GM18507 (cell line): ENCODE data around the gene ZP1.
A peak's percentile ranks its signal among the peaks of the same experiment; 100 is the strongest.
"Not testable (repeated sequence)": the region's sequence is repeated elsewhere in the genome, so short reads cannot be mapped to it uniquely, and the experiment has no call there.

Experiments used
- DNase-seq: peaks from one replicate; pipeline ENCODE4 v3.0.0; 2011; ENCODE audit warnings: low read depth; ENCODE audit not compliant: insufficient read length; ENCODE audit errors: extremely low spot score
- FAIRE-seq: peaks from 2 replicates; lab custom pipeline; 2011; peaks lifted over from hg19 to GRCh38; lab: Jason Lieb, UNC

ZP1 gene

GRCh38 chr11:60900673-60901404 lies 33.5 kb downstream of the ZP1 start:
- DNase-seq (no peak), FAIRE-seq (no peak)

- FAIRE-seq (no peak), DNase-seq (no peak)
Measured at GRCh38 chr11:60902625-60903024, 35.3 kb downstream of the ZP1 start.

GRCh38 chr11:60905047-60905446 lies 37.7 kb downstream of the ZP1 start:
- DNase-seq: no peak
- FAIRE-seq: no peak

DNA sequence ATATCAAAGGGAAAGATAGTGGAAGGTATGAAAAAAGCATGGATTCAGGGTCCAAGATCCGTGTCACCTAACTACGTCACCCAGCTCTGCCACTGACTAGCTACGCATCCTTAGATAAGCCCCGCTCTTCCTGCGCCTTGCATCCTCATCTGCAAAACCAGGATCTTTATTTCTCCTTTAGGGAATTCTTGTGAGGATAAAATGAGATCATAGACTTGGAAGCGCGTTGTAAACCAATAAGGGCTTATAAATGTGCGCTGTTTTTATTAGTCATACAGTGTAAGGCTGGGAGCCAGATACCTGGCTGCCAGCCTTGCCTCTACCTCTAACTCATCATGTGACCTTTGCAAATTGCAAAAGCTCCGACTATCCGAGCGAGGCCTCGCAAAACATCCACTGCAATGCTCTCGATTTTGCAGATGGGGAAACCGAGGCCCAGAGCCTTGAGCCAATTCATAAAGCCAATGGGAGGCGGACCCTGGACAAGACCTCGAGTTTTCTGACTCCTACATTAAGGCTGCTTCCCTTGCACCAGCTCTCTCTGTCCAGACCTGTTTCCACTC lies 38.3 kb downstream of the ZP1 start:
- DNase-seq: no peak
- no peak for FAIRE-seq

DNA sequence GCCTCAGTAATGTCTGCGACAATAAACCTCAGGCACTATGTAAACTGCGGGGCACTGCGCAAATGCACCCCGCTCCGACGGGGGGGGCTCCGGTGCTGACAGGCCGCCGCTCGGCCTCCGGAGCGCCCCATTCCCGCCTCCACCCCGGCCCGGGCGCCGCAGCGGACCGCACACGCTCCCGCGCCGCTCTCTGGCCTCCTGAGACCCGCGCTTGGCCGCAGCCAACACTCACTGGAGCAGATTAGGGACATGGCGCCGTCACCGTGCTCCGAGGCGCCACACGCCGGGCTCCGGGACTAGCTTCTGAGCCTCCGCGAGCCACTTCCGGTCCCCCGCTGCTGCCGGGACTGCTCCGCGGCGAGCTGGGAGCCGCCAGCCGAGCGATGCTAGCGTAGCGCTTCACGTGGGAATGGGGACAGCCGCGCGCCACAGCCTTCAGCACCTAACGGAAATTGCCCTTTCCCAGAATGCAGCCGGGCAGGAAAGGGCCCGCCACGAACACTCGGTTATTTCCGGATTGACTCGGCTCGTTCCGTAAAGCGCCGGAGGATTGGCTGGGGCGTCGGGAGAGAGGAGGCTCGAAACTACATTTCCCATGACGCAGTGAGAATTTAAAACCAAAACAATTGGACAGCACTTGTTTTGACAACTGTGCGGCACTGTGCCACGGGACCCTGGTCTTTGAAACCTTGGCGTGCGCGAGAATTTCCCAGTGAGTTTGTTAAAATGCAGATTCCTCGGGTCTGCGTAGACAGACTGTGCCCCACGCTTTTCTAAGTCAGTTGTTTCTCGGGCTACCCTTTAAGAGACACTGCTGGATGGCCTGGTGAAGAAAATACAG lies 39.0 kb downstream of the ZP1 start, which contains the start of gene PRPF19:
PRPF19 (minus strand) TSS at position 454 of the 841 bp plus-strand sequence; CDS start at position 251, 203 bp downstream.
- FAIRE-seq (peak; percentile 98), DNase-seq (peak; percentile 94)

- DNase-seq (no peak), FAIRE-seq (no peak)
Measured at GRCh38 chr11:60908803-60909202, 41.5 kb downstream of the ZP1 start.

- FAIRE-seq, DNase-seq: not testable (repeated sequence)
Measured at GRCh38 chr11:60909680-60910280, 42.4 kb downstream of the ZP1 start.

DNA sequence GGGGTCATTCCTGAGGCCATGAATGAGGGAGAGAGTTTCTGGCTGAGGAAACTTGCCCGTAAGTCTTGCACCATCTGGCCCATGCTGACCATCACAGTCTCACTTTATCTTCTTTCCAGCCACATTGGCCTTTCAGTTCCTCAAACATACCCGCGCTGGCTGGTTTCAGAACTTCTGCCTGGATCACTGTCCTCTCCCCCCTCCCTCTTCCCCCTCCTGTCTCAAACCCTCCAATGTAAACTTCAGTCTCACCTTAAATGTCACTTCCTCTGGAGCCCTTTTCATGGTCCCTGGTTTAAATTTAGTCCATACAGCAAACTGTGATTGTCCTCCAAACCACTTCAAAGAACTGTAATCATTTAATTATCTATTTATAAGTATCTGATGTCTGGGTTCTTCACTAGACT lies 42.9 kb downstream of the ZP1 start:
- FAIRE-seq (peak; percentile 98), DNase-seq (no peak)

- DNase-seq: no peak
- FAIRE-seq: peak; percentile 77
Measured at GRCh38 chr11:60910711-60911380, 43.5 kb downstream of the ZP1 start.

- no peak for FAIRE-seq
Measured at GRCh38 chr11:60912223-60912850, 45.0 kb downstream of the ZP1 start.

DNA sequence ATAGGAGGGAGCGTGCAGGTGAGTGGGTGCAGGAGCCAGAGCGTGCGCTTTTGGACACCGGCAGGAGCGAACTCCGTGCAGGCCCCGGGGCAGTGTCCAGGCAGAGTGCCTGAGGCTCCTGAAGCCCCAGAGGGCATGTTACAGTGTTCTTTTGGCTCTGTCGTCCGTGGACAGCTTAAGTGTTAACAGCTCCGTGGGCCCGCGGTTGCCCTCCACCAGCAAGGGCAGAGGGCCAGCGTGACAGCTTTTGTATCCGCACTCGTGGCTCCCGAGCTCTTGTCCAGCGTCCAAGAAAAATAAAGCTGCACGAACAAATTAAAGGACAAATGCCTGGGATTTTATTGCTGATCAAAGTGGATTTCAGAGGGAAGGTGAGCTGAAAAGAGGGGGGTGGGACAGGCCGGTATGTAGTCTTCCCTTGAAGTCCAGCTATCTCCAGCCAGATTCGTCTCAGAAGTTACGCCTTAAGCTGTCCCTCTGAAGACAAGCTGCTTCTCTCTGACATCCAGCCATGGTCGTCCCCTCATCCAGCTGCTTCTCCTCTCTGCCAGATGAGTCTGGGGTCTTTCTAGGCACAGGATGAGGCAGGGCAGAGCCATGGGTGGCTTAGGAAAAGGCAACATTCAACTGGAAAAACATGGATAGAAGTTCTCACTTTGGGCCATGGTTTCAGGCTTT lies 45.6 kb downstream of the ZP1 start:
- DNase-seq: no peak
- no peak for FAIRE-seq

More at GRCh38 chr11:60912223-60912850, 45.0 kb downstream of the ZP1 start:
- DNase-seq: no peak

GRCh38 chr11:60913793-60914632 lies 46.7 kb downstream of the ZP1 start, which contains the start of gene TMEM109:
TSS of gene TMEM109 (plus strand) at chr11:60914158. CDS start at chr11:60919694, 5,536 bp downstream.
- DNase-seq (peak; percentile 80), FAIRE-seq (peak; percentile 90)

DNA sequence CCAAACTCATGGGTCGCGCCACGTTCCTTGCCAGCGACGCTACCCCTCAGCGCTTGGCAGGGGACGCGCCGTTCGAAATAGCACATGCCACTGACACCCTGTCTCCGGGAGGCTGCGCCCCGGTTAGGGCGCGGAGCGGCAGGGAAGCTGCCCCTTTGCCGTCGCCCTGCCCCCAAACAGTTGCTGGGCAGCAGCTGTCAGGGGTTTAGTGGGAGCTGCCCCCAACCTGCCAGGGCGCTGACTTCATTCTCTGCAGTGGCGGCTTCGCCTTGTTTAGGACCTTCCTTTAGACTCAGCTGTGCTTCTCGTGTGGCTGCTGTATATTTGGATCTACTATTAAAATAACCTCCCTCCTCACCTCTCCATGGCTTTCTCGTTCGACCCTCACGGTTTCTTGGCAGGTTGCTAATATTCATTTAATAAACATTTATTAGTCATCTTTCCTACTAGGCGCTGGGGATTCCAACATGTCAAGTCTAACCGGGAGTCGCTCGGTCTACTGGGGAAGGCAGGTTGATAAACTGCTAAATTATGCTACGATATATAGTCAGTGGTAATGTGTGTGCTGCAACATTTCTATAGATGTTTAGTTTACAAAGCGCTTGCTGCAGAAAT lies 47.4 kb downstream of the ZP1 start:
- FAIRE-seq: no peak
- no peak for DNase-seq

DNA sequence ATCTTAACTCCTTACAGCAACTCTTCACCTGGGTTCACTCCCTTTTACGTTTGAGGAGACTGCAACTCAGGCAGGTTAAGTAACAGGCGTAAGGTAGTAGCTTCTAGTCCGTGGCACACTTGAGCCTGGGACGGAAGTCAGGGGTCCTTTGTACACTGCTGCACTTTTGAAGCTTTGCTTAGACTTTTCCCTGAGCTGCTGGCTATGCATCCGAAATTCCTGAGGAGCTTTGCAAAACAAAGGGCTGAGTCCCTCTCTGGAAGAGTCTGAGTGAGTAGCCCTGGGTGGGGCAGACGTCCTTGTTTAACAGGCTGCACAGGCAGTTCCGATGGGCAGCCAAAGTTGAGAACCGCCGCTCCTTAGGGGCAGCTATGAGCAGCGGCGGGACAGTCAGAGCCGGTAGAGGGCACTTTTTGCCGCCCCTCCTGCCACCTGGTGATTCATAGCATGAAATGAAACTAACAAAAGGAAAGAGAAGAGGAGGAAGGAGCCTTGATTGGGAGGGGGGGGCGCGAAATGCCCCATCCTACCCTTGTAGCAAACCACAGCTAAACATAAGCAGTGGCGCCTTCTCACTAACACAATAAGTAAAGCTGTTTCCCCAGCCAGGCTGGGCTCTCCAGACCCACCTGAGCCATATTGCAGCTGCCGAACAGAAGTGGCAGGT lies 48.0 kb downstream of the ZP1 start:
- DNase-seq: peak; percentile 72

GRCh38 chr11:60916669-60917206 lies 49.4 kb downstream of the ZP1 start:
- FAIRE-seq (no peak), DNase-seq (no peak)

More for the DNA sequence above, 48.0 kb downstream of the ZP1 start:
- peak; percentile 86 for FAIRE-seq

DNA sequence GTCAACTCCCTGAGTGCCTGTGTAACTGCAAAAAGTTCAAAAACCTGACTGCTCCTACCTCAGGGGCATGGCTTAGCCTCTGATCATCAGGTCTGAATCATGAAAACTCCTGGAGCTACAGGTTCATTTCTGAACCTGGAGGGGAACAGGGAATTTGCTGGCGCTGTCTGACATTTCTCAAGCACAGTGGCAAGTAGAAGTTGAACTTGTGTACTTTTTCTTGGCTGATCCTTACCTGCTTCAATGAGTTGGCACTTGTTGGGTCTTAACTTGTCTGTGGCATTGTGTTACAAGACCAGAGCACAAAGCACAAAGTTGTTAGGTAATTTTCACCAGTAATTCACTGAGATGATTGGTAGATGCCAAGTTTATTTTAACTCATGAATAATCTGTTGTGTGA lies 49.9 kb downstream of the ZP1 start:
- DNase-seq: no peak
- no peak for FAIRE-seq
